Activated CD4-positive, alpha-beta T cell treated with anti-CD3 and anti-CD28 coated beads, Interleukin-2, amount 10 ng/mL, durations not matched to agents 7 days and 5 days (primary cell): Measurements from ENCODE around the gene BRSK2. TPM values are rescaled to one million over a fixed set of nuclear protein-coding genes. Genes with fewer than 3 reads are reported as not detected.

Experiments used
- CTCF ChIA-PET: fragments of 350-600 bp; sonication (Branson Sonifier 250); formaldehyde crosslinking; loops from one replicate; lab custom pipeline; 2021; ENCODE audit warnings: antibody characterized with exemption; lab: Charles Lee
- POLR2A ChIA-PET: fragments of 350-600 bp; sonication (Branson Sonifier 250); formaldehyde crosslinking; loops from one replicate; lab custom pipeline; 2021; ENCODE audit warnings: antibody characterized with exemption; lab: Charles Lee
- DNase-seq: peaks from one replicate; pipeline ENCODE4 v3.0.0-alpha.2; 2020
- H3K27ac Mint-ChIP-seq: one replicate; pipeline ENCODE4 v1.8.0; 2021; ENCODE audit warnings: mild to moderate bottlenecking, moderate library complexity, mixed read lengths
- H3K27me3 Mint-ChIP-seq: one replicate; pipeline ENCODE4 v1.8.0; 2021; ENCODE audit warnings: mixed read lengths
- H3K36me3 Mint-ChIP-seq: one replicate; pipeline ENCODE4 v1.8.0; 2021; ENCODE audit warnings: low read depth, mixed read lengths
- H3K4me1 Mint-ChIP-seq: one replicate; pipeline ENCODE4 v1.8.0; 2021; ENCODE audit warnings: mixed read lengths
- H3K4me3 Mint-ChIP-seq: one replicate; pipeline ENCODE4 v1.8.0; 2021; ENCODE audit warnings: mild to moderate bottlenecking, moderate library complexity, mixed read lengths
- H3K9me3 Mint-ChIP-seq: one replicate; pipeline ENCODE4 v1.8.0; 2021; ENCODE audit warnings: mixed read lengths
- total RNA-seq, 2 experiments: library from RNA; stranded (reverse); gene quantifications; one replicate each; pipeline ENCODE4 v1.2.3, GENCODE V29; 2021

Gene BRSK2
- total RNA-seq, 2 experiments from 2014 or later = not detected

GRCh38 chr11:1461826-1462697 is 72.3 kb downstream of the BRSK2 start:
- CTCF ChIA-PET = no interaction called here
- Mint-ChIP-seq H3K27me3 (no peaks in the 10 kb centered on the region), H3K9me3 (no peaks in the 10 kb centered on the region), H3K4me1 (no peaks in the 10 kb centered on the region), H3K27ac (no peak overlapping the region), H3K4me3 (no peak overlapping the region), H3K36me3 (no peaks in the 10 kb centered on the region)
- DNase-seq = no peak
- POLR2A ChIA-PET = no interaction called here

- ChIA-PET POLR2A (no interaction called here), CTCF (no interaction called here)
- H3K36me3 Mint-ChIP-seq = no peaks in the 10 kb centered on the region
- H3K27ac Mint-ChIP-seq = no peak overlapping the region
- no peak overlapping the region for H3K4me3 Mint-ChIP-seq
- DNase-seq = no peak
- H3K9me3 Mint-ChIP-seq = no peaks in the 10 kb centered on the region
- H3K27me3 Mint-ChIP-seq = no peaks in the 10 kb centered on the region
- no peaks in the 10 kb centered on the region for H3K4me1 Mint-ChIP-seq
Observed at GRCh38 chr11:1462698-1462975, 72.9 kb downstream of the BRSK2 start.

- DNase-seq = no peak
- Mint-ChIP-seq H3K27ac (no peak overlapping the region), H3K27me3 (no peaks in the 10 kb centered on the region), H3K36me3 (no peaks in the 10 kb centered on the region), H3K4me1 (no peaks in the 10 kb centered on the region), H3K4me3 (no peak overlapping the region), H3K9me3 (no peaks in the 10 kb centered on the region)
- CTCF ChIA-PET = interaction anchor here (2.0 kb wide), 1 partner anchor 112 kb away, joined by 4 read pairs; no protein-coding TSS in a partner anchor
- POLR2A ChIA-PET = no interaction called here
Observed at GRCh38 chr11:1463056-1463455, 73.3 kb downstream of the BRSK2 start.

- ChIA-PET CTCF (no interaction called here), POLR2A (no interaction called here)
- Mint-ChIP-seq H3K4me3 (no peak overlapping the region), H3K27me3 (no peaks in the 10 kb centered on the region), H3K9me3 (no peaks in the 10 kb centered on the region), H3K27ac (no peak overlapping the region), H3K36me3 (no peaks in the 10 kb centered on the region), H3K4me1 (no peaks in the 10 kb centered on the region)
- DNase-seq = no peak
Observed at GRCh38 chr11:1466784-1467183, 77.0 kb downstream of the BRSK2 start.

- CTCF ChIA-PET = no interaction called here
- H3K27ac Mint-ChIP-seq = no peak overlapping the region
- H3K36me3 Mint-ChIP-seq = no peaks in the 10 kb centered on the region
- POLR2A ChIA-PET = no interaction called here
- H3K27me3 Mint-ChIP-seq = no peaks in the 10 kb centered on the region
- H3K4me1 Mint-ChIP-seq = no peaks in the 10 kb centered on the region
- DNase-seq = no peak
- H3K9me3 Mint-ChIP-seq = no peaks in the 10 kb centered on the region
- H3K4me3 Mint-ChIP-seq = no peak overlapping the region
Observed at GRCh38 chr11:1467270-1467669, 77.5 kb downstream of the BRSK2 start.

GRCh38 chr11:1468002-1468401 is 78.3 kb downstream of the BRSK2 start:
- H3K9me3 Mint-ChIP-seq = no peaks in the 10 kb centered on the region

GRCh38 chr11:1468473-1469066 is 78.8 kb downstream of the BRSK2 start:
- no peaks in the 10 kb centered on the region for H3K9me3 Mint-ChIP-seq

More at GRCh38 chr11:1468002-1468401, 78.3 kb downstream of the BRSK2 start:
- Mint-ChIP-seq H3K27ac (no peak overlapping the region), H3K36me3 (no peaks in the 10 kb centered on the region), H3K4me3 (no peak overlapping the region), H3K27me3 (no peaks in the 10 kb centered on the region), H3K4me1 (no peaks in the 10 kb centered on the region)
- DNase-seq = no peak
- CTCF ChIA-PET = no interaction called here
- POLR2A ChIA-PET = no interaction called here

GRCh38 chr11:1469287-1469910 is 79.7 kb downstream of the BRSK2 start:
- no peaks in the 10 kb centered on the region for H3K4me1 Mint-ChIP-seq
- no peak for DNase-seq
- POLR2A ChIA-PET = no interaction called here
- peaks cover 3% of the 10 kb centered on the region for H3K36me3 Mint-ChIP-seq
- CTCF ChIA-PET = no interaction called here
- no peak overlapping the region for H3K4me3 Mint-ChIP-seq
- no peaks in the 10 kb centered on the region for H3K9me3 Mint-ChIP-seq
- no peaks in the 10 kb centered on the region for H3K27me3 Mint-ChIP-seq
- no peak overlapping the region for H3K27ac Mint-ChIP-seq

More at GRCh38 chr11:1468473-1469066, 78.8 kb downstream of the BRSK2 start:
- Mint-ChIP-seq H3K4me3 (no peak overlapping the region), H3K36me3 (no peaks in the 10 kb centered on the region), H3K27me3 (no peaks in the 10 kb centered on the region), H3K4me1 (no peaks in the 10 kb centered on the region), H3K27ac (no peak overlapping the region)
- ChIA-PET CTCF (no interaction called here), POLR2A (no interaction called here)
- no peak for DNase-seq

- Mint-ChIP-seq H3K36me3 (peaks cover 3% of the 10 kb centered on the region), H3K9me3 (no peaks in the 10 kb centered on the region), H3K27me3 (no peaks in the 10 kb centered on the region), H3K27ac (no peak overlapping the region), H3K4me1 (no peaks in the 10 kb centered on the region), H3K4me3 (no peak overlapping the region)
- CTCF ChIA-PET = no interaction called here
- DNase-seq = no peak
- POLR2A ChIA-PET = no interaction called here
Observed at GRCh38 chr11:1469911-1470680, 80.4 kb downstream of the BRSK2 start.

GRCh38 chr11:1470681-1471611 is 81.2 kb downstream of the BRSK2 start:
- H3K4me1 Mint-ChIP-seq = no peaks in the 10 kb centered on the region
- ChIA-PET CTCF (no interaction called here), POLR2A (no interaction called here)
- no peaks in the 10 kb centered on the region for H3K27me3 Mint-ChIP-seq
- H3K36me3 Mint-ChIP-seq = peaks cover 3% of the 10 kb centered on the region
- H3K27ac Mint-ChIP-seq = no peak overlapping the region
- H3K9me3 Mint-ChIP-seq = no peaks in the 10 kb centered on the region
- no peak for DNase-seq
- no peak overlapping the region for H3K4me3 Mint-ChIP-seq

GRCh38 chr11:1471736-1472135 is 82.0 kb downstream of the BRSK2 start:
- H3K4me3 Mint-ChIP-seq = no peak overlapping the region
- no peaks in the 10 kb centered on the region for H3K9me3 Mint-ChIP-seq
- ChIA-PET POLR2A (no interaction called here), CTCF (no interaction called here)
- peaks cover 3% of the 10 kb centered on the region for H3K36me3 Mint-ChIP-seq
- no peak overlapping the region for H3K27ac Mint-ChIP-seq
- no peak for DNase-seq
- no peaks in the 10 kb centered on the region for H3K27me3 Mint-ChIP-seq
- H3K4me1 Mint-ChIP-seq = no peaks in the 10 kb centered on the region
